Inflammatory macrophage (primary cell): ENCODE results near the gene STAMBPL1.
A peak's percentile ranks its signal among the peaks of the same experiment; 100 is the strongest.
"Not testable (repeated sequence)": the region's sequence is repeated elsewhere in the genome, so short reads cannot be mapped to it uniquely, and the experiment has no call there.

Source experiments
- DNase-seq, 2 donors: peaks; one replicate each; pipeline ENCODE4 v3.0.0-alpha.2; 2020 to 2022
- total RNA-seq, 18 experiments: gene quantifications; one replicate each; lab custom pipeline; 2026; ENCODE audit warnings: mixed read lengths in 6 of 18, inconsistent platforms in 2 of 18; lab: John Stamatoyannopoulos, UW

The STAMBPL1 gene
- total RNA-seq, result 0.12 to 3.5 (median 1.9) reads per million in 18 experiments

- peak in 1 of 2 donors; percentile 15 for DNase-seq
Measured at GRCh38 chr10:88879534-88880281, at the start of gene STAMBPL1. STAMBPL1 (plus strand) TSS chr10:88880245; CDS start chr10:88901709, 21,464 bp downstream.

GRCh38 chr10:88830643-88831268 is 49.3 kb upstream of the STAMBPL1 start:
- DNase-seq, result no peak

GRCh38 chr10:88831709-88832108 is 48.3 kb upstream of the STAMBPL1 start:
- no peak for DNase-seq

GRCh38 chr10:88832376-88832775 is 47.7 kb upstream of the STAMBPL1 start:
- no peak for DNase-seq

GRCh38 chr10:88833156-88833555 is 46.9 kb upstream of the STAMBPL1 start:
- DNase-seq, result no peak

GRCh38 chr10:88833723-88834122 is 46.3 kb upstream of the STAMBPL1 start:
- DNase-seq, result peak; percentile 80 to 83

GRCh38 chr10:88835096-88835909 is 44.7 kb upstream of the STAMBPL1 start:
- peak; percentile 85 to 90 for DNase-seq

- no peak for DNase-seq
Measured at GRCh38 chr10:88835910-88836221, 44.2 kb upstream of the STAMBPL1 start.

GRCh38 chr10:88837632-88838031 is 42.4 kb upstream of the STAMBPL1 start:
- not testable (repeated sequence) for DNase-seq

GRCh38 chr10:88838766-88839350 is 41.2 kb upstream of the STAMBPL1 start:
- no peak for DNase-seq

GRCh38 chr10:88840104-88840503 is 39.9 kb upstream of the STAMBPL1 start:
- no peak for DNase-seq

GRCh38 chr10:88840881-88841280 is 39.2 kb upstream of the STAMBPL1 start:
- DNase-seq, result peak; percentile 30 to 52

GRCh38 chr10:88841316-88842111 is 38.5 kb upstream of the STAMBPL1 start:
- peak; percentile 21 to 42 for DNase-seq

- no peak for DNase-seq
Measured at GRCh38 chr10:88843171-88843570, 36.9 kb upstream of the STAMBPL1 start.

- peak; percentile 50 to 81 for DNase-seq
Measured at GRCh38 chr10:88848499-88848898, 31.5 kb upstream of the STAMBPL1 start.

GRCh38 chr10:88849234-88849633 is 30.8 kb upstream of the STAMBPL1 start:
- DNase-seq, result peak in 1 of 2 donors; percentile 39

GRCh38 chr10:88850712-88851111 is 29.3 kb upstream of the STAMBPL1 start:
- no peak for DNase-seq

- peak; percentile 70 to 90 for DNase-seq
Measured at GRCh38 chr10:88851706-88852105, 28.3 kb upstream of the STAMBPL1 start, which contains the start of gene ANKRD22. ANKRD22 (minus strand) TSS chr10:88851844; CDS start chr10:88851607, 237 bp downstream.

- DNase-seq, result no peak
Measured at GRCh38 chr10:88852327-88852726, 27.7 kb upstream of the STAMBPL1 start.

- DNase-seq, result peak; percentile 87 to 98
Measured at GRCh38 chr10:88853155-88853881, 26.7 kb upstream of the STAMBPL1 start.

GRCh38 chr10:88854684-88855083 is 25.4 kb upstream of the STAMBPL1 start:
- DNase-seq, result no peak
